Type B pancreatic cell (in vitro differentiated cells): ENCODE results near the gene PAPPA2. TPM values are rescaled to one million over a fixed set of nuclear protein-coding genes. Genes with fewer than 3 reads are reported as not detected.

Experiments used
- DNase-seq: peaks from one replicate; pipeline ENCODE4 v3.0.0; 2021; ENCODE audit warnings: mixed read lengths; ENCODE audit not compliant: unreplicated experiment; ENCODE audit errors: extremely low spot score
- H3K27ac Mint-ChIP-seq: 2 replicates; pipeline ENCODE4 v1.8.0; 2021; ENCODE audit warnings: mild to moderate bottlenecking, mixed read lengths
- H3K27me3 Mint-ChIP-seq: 2 replicates; pipeline ENCODE4 v1.8.0; 2021; ENCODE audit warnings: mixed read lengths
- H3K36me3 Mint-ChIP-seq: 2 replicates; pipeline ENCODE4 v1.8.0; 2021; ENCODE audit warnings: mixed read lengths
- H3K4me1 Mint-ChIP-seq: one replicate; pipeline ENCODE4 v1.8.0; 2021; ENCODE audit warnings: mixed read lengths; ENCODE audit not compliant: unreplicated experiment
- H3K4me3 Mint-ChIP-seq: 2 replicates; pipeline ENCODE4 v1.8.0; 2021; ENCODE audit warnings: mild to moderate bottlenecking, mixed read lengths
- H3K9me3 Mint-ChIP-seq: 2 replicates; pipeline ENCODE4 v1.8.0; 2021; ENCODE audit warnings: mixed read lengths
- CTCF ChIP-seq: fragments of 200-600 bp; sonication (generic); conservative IDR thresholded peaks from 2 replicates; pipeline ENCODE4 v1.5.0; 2021; ENCODE audit warnings: antibody characterized with exemption, mild to moderate bottlenecking
- total RNA-seq: library from RNA; stranded (reverse); gene quantifications from 2 replicates; pipeline ENCODE4 v1.2.1, GENCODE V29; 2021; ENCODE audit warnings: low replicate concordance

Gene PAPPA2
- total RNA-seq, 1 donor from 2014 or later = 0.87 TPM

GRCh38 chr1:176601348-176601747 lies 138.4 kb downstream of the PAPPA2 start:
- no peak overlapping the region for H3K4me3 Mint-ChIP-seq
- H3K9me3 Mint-ChIP-seq = no peaks in the 10 kb centered on the region
- no peaks in the 10 kb centered on the region for H3K36me3 Mint-ChIP-seq
- H3K27me3 Mint-ChIP-seq = peaks cover 4% of the 10 kb centered on the region
- H3K4me1 Mint-ChIP-seq = peaks cover 20% of the 10 kb centered on the region
- no peak for TF ChIP-seq CTCF
- no peak overlapping the region for H3K27ac Mint-ChIP-seq
- no peak for DNase-seq

- Mint-ChIP-seq H3K4me3 (no peak overlapping the region), H3K4me1 (peaks cover 20% of the 10 kb centered on the region), H3K27me3 (peaks cover 4% of the 10 kb centered on the region), H3K27ac (no peak overlapping the region), H3K36me3 (no peaks in the 10 kb centered on the region), H3K9me3 (no peaks in the 10 kb centered on the region)
- TF ChIP-seq CTCF = no peak
- DNase-seq = no peak
Observed at GRCh38 chr1:176602388-176603004, 139.5 kb downstream of the PAPPA2 start.

GRCh38 chr1:176603696-176604095 lies 140.7 kb downstream of the PAPPA2 start:
- H3K27me3 Mint-ChIP-seq = peaks cover 1% of the 10 kb centered on the region
- H3K27ac Mint-ChIP-seq = no peak overlapping the region
- H3K9me3 Mint-ChIP-seq = no peaks in the 10 kb centered on the region
- H3K4me1 Mint-ChIP-seq = peaks cover 20% of the 10 kb centered on the region
- no peak for DNase-seq
- H3K4me3 Mint-ChIP-seq = no peak overlapping the region
- H3K36me3 Mint-ChIP-seq = no peaks in the 10 kb centered on the region
- TF ChIP-seq CTCF = no peak

GRCh38 chr1:176604461-176604860 lies 141.5 kb downstream of the PAPPA2 start:
- Mint-ChIP-seq H3K4me1 (peaks cover 20% of the 10 kb centered on the region), H3K27me3 (no peaks in the 10 kb centered on the region), H3K9me3 (no peaks in the 10 kb centered on the region), H3K4me3 (no peak overlapping the region), H3K36me3 (no peaks in the 10 kb centered on the region), H3K27ac (no peak overlapping the region)
- TF ChIP-seq CTCF = no peak
- DNase-seq = no peak

GRCh38 chr1:176605176-176605575 lies 142.2 kb downstream of the PAPPA2 start:
- Mint-ChIP-seq H3K4me1 (peaks cover 20% of the 10 kb centered on the region), H3K36me3 (no peaks in the 10 kb centered on the region), H3K4me3 (no peak overlapping the region), H3K27ac (no peak overlapping the region), H3K9me3 (no peaks in the 10 kb centered on the region), H3K27me3 (no peaks in the 10 kb centered on the region)
- DNase-seq = no peak
- no peak for TF ChIP-seq CTCF
